Stimulated activated CD4-positive, alpha-beta T cell treated with anti-CD3 and anti-CD28 coated beads, Interleukin-1b, Interleukin-23, amount 100 ng/mL, for 48 hours (primary cell): ENCODE results near the gene PIH1D1.
"Not testable (repeated sequence)": the region's sequence is repeated elsewhere in the genome, so short reads cannot be mapped to it uniquely, and the experiment has no call there.

ENCODE experiments used
- DNase-seq: peaks from one replicate; pipeline ENCODE4 v3.0.0-alpha.2; 2020

The PIH1D1 gene

DNA sequence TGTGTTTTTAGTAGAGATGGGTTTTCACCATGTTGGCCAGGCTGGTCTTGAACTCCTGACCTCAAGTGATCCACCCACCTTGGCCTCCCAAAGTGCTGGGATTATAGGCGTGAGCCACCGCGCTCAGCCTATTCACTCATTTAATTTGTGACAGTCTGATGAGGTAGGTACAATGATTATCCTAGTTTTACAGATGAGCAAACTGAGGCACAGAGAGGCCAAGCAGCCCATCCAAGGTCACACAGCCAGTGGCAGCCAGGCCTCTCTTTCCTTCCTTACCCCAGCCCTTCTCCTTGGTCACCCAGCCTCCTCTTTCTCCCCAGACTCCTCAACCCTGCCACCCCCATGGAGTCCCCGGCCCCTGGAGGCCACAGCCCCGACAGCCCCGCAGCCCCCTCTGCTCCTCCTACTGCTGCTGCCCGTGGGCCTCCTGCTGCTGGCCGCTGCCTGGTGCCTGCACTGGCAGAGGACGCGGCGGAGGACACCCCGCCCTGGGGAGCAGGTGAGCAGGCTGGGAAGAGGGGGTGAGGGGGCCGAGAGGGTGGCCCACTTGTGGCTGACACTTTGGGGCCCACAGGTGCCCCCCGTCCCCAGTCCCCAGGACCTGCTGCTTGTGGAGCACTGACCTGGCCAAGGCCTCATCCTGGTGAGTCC is 28.5 kb upstream of the PIH1D1 start:
- DNase-seq = no peak

DNA sequence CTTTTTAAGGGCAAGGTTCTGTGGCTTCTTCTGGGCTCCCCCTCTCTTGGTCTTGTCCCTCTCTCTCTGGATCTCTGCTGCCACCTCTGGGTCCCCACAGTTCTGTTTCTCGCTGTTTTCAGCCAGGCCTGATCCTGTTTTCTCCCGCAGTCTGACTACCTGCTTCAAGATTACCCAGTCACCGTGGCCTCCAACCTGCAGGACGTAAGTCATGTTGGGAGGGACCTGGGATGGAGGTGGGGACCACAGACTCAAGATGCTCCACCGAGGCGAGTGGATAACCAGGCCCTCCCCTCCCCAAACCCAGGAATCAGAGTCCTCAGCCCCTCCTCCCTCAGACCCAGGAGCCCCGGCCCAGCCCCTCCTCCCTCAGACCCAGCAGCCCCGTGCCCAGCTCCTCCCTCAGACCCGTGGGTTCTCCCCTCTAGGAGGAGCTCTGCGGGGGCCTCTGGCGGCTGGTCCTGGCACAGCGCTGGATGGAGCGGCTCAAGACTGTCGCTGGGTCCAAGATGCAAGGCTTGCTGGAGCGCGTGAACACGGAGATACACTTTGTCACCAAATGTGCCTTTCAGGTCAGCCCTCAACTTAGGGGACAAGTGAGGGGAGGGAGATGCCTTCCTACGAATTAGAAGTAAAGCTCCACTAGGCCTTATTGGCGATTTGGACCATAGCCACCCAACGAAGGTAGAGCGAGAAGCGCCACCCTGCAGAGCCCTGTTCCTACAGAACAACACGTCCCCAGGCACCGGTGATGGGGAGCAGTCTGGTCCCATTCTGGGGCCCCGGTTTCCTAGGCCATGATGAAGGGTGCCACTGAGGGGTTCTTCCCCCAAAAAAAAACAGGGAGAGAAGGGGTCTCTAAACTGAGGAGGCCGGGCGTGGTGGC is 24.6 kb upstream of the PIH1D1 start:
- DNase-seq = peak; percentile 83

DNA sequence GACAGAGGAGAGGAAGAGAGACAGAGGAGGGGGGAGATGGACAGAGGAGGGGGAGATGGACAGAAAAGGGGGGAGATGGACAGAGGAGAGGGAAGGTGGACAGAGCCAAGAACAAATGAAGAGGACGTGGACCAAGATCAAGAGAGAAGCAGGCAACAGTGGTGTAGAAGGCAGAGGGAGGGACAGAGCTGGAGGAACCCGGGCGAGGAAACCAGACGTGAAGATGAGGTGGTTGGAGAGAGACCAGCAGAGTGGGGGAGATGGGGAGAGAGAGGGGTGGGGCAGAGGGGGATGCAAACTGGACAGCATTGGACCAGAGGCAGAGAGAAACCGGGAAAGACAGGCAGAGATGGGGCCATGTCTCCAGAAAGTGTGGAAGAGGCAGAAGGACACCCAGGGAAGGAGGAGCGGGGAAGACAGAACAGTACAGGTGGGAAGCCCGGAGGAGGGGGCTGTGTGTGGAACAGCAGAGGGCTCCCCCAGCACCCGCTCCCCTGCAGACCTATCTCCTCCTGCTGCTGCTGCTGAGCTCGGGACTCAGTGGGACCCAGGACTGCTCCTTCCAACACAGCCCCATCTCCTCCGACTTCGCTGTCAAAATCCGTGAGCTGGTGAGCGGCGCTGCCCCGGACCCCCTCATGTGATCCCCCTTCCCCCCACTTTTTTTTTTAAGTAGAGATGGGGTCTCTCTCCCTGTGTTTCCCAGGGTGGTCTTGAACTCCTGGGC is 23.7 kb upstream of the PIH1D1 start:
- DNase-seq = no peak

DNA sequence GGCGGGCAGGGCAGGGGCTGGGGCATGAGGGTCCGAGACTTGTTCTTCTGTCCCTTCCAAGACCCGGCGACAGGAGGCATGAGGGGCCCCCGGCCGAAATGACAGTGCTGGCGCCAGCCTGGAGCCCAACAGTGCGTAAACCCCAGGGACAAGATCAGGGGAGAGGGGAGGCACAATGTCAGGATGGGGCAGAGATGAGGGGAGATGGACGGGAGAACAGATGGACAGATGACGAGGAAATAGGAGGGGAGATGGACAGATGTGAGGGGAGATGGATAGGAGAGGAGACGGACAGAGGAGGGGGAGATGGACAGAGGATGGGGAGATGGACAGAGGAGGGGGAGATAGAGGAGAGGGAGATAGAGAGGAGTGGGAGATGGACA is 22.9 kb upstream of the PIH1D1 start:
- DNase-seq = no peak

DNA sequence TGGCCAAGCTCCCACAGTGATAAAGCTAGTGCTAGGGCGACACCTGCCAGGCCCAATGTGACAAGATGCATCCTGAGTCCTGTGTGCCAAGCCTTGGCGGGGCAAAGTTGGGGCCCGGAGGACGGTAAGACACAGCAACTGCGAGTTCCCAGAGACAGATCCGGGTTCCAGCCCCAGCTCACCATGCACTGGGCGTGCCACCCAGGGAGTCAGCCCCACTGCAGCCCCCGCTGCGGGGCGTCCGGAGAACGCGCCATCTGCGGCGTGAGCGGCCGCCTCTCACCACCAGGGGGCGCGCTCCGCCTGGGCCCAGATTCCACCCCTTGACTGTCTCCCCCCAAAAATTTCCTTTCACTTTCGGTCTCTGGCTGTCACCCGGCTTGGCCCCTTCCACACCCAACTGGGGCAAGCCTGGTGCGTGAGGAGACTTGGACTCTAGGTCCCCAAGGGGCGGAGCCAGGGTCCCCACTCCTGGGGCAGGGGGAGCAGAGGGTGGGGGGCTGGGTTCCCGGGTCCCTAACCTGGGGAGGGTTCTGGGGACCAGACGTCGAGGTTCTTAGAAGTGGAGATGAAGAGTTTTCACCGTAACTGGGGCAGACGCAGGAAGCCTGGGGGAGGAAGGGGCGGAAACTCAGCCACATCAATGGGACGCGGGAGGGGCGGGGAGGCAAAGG is 22.4 kb upstream of the PIH1D1 start, which contains the start of gene FLT3LG:
Gene FLT3LG, plus strand, starts transcription at position 348 of the 674 bp plus-strand sequence. CDS start 425 bp downstream, outside the sequence.
- DNase-seq = peak; percentile 86

DNA sequence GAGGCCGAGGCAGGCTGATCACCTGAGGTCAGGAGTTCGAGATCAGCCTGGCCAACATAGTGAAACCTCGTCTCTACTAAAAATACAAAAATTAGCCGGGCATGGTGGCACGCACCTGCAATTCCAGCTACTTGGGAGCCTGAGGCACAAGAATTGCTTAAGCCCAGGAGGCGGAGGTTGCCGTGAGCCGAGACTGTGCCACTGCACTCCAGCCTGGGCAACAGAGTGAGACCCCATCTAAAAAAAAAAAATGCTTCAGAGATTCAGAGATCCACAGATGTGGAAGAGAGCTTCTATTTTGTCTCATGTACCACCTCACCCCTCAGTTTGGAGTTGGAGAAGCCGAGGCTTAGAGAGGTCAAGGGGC is 21.9 kb upstream of the PIH1D1 start:
- not testable (repeated sequence) for DNase-seq

DNA sequence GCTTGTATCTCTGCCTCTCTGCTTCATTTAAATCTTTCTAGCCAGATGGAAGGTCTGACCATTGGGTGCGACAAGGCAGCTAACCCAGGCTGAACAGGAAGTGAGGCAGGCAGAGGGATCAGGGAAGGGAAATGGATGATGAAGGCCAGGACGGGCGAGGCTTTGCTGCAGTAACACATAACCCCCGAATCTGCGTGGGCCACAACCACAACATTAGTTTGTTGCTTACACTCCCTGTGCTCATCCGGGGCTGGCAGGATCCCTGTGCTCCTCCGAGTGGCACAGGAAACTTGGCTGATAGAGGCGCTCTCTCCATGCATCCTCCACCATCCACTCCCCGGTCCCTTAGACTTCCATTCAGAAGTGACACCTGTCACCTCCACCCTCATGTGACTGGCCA is 21.3 kb upstream of the PIH1D1 start:
- no peak for DNase-seq

DNA sequence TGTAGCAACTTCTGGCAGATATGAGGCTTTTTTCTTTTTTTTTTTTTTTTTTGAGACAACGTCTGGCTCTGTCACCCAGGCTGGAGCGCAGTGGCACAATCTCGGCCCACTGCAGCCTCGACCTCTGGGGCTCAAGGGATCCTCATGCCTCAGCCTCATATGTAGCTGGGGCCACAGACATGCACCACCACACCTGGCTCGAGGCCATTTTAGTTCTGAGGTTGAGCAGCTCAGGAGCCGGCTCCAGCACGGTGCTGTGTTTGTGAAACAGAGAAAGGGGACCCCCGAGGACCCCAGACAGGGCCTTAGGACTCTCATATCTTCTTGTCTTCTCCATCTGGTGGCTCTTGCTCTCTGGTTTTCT is 19.0 kb upstream of the PIH1D1 start:
- no peak for DNase-seq

DNA sequence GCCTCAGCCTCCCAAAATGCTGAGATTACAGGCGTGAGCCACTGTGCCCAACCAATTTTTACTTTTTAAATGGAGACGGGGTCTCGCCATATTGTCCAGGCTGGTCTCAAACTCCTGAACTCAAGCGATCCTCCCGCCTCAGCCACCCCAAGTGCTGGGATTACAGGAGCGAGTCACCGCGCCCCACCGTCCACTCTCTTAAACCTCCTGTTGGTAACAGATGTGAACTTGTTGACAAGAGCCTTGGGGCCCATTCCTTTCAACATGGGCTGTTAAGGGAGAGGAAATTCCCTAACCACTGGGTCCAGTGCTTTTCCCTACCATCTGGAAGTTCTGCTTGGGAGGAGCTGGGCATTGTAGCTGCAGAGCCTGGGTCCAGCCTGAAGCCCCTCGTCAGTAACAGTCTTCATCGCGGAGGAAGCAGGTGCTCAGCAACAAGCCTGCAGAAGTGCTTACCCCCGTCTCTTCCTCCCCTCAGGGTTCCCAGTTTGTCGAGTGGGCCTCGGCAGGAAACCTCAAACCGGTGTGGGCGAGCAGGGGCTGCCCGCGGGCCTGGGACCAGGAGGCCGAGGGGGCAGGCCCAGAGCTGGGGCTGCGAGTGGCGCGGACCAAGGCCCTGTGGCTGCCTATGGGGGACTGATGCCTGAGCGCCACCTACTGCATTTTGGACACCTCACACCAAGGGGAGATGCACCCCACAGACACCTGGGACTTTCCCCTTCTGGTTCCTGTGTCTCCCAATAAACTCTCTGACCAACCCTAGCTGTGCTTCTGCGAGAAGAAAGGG is 18.4 kb upstream of the PIH1D1 start:
- DNase-seq = peak; percentile 75

DNA sequence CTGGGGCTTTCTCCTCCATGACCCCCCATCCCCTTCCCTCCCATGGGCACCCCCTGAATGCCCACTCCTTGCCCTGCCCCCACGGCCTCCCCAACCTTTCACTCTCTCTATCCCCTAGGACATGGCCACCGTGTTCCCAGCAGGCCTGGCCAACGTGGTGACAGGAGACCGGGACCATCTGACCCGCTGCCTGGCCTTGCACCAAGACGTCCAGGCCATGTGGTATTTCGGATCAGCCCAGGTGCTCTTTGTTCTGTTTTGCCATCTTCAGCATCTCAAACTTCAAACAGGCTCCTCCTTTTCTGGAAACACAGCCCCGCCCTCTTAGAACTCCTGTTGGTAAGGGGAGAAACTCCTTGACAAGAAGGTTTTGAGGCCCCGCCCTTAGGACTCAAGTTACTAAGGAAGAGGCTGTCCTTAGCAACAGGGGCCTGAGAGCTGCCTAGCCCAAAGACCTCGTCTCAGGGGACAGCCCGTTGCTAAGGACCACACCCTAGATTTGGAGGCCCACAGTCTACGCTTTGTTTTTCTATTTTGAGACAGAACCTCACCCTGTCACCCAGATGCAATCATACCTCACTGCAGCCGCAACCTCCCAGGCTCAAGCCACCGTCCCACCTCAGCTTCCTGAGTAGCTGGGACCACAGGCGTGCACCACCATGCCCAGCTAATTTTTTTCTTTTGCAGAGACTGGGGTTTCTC is 17.3 kb upstream of the PIH1D1 start:
- DNase-seq = peak; percentile 82

DNA sequence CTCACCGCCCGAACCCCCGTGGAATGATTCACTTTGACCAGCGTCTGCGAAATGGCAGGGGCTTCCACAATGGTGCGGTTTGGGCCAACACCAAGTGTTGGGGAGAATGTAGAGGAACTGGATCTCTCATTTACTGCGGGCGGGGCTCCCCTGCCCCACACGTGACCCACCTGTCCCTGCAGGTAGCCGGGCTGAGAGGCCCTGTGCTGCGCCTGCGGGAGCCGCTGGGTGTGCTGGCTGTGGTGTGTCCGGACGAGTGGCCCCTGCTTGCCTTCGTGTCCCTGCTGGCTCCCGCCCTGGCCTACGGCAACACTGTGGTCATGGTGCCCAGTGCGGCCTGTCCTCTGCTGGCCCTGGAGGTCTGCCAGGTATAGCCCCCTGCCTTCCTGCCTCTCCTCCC is 16.6 kb upstream of the PIH1D1 start:
- no peak for DNase-seq

DNA sequence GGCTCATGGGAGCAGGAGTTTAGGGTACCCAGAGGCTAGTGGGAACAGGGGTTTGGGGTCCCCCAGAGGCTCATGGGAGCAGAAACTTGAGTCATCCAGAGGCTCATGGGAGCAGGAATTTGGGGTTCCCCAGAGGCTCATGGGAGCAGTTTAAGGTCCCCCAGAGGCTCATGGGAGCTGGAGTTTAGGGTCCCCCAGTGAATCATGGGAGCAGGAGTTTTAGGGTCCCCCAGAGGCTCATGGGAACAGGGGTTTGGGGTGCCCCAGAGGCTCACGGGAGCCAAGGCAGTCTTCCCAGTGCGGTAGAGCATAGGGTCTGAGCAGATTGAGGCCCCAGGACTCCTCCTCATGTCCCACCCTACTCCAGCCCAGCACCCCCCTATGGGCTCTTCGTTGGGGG is 13.8 kb upstream of the PIH1D1 start:
- DNase-seq = no peak

DNA sequence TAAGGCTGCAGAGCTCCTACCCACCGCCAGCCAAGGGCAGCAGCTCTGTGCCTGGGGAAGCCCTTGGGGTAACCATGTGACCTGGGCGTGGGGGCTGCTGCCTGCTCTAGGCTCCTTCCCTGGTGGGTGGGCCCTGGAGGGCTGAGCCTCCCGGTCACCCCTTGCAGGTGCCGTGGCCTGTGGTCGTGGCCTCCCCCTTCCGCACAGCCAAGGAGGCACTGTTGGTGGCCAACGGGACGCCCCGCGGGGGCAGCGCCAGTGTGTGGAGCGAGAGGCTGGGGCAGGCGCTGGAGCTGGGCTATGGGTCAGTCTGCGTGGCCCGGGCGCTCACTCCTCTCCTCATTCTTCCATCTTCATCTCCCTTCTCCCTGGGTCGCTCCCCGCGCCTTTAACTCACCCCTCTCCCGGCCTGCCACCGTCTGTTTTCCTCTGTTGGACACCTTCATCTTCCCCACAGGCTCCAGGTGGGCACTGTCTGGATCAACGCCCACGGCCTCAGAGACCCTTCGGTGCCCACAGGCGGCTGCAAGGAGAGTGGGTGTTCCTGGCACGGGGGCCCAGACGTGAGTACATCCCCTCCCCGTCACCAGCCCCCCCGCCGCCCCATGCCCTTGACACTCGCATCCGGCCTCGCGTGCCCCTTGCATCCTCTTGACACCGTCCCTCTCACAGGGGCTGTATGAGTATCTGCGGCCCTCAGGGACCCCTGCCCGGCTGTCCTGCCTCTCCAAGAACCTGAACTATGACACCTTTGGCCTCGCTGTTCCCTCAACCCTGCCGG is 12.5 kb upstream of the PIH1D1 start:
- DNase-seq = no peak

DNA sequence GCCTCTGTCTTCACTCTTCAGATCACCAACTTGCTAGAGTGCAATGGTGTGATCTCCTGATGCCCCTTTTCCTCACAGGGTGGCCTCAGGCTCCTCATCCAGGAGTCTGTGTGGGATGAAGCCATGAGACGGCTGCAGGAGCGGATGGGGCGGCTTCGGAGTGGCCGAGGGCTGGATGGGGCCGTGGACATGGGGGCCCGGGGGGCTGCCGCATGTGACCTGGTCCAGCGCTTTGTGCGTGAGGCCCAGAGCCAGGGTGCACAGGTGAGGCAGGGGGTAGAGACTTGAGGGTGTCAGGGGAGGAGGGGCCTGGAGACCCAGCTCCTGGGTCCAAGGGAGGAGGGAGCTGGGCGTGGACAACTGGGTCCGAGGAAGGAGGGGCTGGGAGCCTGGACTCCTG is 10.9 kb upstream of the PIH1D1 start:
- no peak for DNase-seq

DNA sequence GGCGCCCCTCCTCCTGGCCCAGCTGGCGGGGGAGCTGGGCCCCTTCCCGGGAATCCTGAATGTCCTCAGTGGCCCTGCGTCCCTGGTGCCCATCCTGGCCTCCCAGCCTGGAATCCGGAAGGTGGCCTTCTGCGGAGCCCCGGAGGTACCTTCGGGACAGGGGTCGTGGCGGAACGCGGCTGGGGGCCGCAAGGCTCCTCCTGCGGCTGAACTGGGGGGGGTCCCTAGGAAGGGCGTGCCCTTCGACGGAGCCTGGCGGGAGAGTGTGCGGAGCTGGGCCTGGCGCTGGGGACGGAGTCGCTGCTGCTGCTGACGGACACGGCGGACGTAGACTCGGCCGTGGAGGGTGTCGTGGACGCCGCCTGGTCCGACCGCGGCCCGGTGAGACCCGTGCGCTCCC is 10.0 kb upstream of the PIH1D1 start:
- DNase-seq = no peak

DNA sequence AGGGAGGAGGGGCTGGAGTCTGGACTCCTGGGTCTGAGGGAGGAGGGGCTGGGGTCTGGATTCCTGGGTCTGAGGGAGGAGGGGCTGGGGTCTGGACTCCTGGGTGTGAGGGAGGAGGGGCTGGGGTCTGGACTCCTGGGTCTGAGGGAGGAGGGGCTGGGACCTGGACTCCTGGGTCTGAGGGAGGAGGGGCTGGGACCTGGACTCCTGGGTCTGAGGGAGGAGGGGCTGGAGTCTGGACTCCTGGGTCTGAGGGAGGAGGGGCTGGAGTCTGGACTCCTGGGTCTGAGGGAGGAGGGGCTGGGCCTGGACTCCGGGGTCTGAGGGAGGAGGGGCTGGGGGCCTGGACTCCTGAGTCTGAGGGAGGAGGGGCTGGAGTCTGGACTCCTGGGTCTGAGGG is 9.5 kb upstream of the PIH1D1 start:
- DNase-seq = not testable (repeated sequence)

DNA sequence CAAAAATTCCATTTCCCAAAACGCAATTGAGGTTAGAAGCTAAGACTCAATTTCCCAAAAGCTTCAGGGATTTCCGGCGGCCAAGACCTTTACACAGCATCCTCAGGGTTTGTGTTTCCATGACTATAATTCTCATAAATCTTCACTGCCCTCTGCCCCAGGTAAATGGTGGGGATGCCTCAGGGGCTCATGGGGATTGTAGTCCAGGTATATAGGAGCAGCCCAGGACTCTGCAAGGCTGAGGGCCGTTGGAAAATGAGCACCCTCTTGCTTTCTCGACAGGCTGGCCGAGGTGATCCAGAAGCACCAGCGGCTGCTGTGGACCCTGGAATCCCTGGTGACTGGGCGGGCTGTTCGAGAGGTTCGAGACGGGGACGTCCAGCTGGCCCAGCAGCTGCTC is 7.8 kb upstream of the PIH1D1 start:
- DNase-seq = no peak

DNA sequence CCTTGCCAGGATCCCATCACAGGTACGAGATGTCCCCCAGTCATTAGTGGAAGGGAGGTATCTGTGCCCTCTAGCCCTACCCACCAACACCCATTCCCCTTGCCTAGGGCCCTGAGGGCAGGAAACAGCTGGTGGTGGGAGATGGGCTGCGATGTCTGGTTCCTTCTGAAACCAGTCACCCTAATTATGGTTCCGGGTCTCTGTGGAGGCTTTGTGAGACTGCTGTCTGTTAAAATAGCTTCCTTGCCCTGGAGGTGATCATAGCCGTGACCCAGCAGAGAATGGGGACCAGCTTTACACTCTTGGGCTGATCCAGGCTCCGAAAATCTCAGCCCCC is 6.9 kb upstream of the PIH1D1 start:
- no peak for DNase-seq

DNA sequence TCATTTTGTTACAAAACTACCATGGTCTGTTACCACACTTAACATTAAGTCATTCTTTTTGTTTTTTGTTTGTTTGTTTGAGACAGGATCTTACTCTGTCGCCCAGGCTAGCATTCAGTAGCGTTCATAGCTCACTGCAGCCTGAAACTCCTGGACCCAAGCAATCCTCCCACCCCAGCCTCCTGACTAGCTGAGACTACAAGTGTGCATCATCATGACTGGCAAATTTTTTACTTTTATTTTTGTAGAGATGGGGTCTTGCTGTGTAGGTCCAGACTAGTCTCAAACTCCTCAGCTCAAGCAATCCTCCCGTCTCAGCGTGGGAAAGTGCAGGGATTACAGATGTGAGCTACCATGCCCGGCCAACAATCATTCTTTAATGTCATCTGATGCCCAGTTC is 4.7 kb upstream of the PIH1D1 start:
- no peak for DNase-seq

DNA sequence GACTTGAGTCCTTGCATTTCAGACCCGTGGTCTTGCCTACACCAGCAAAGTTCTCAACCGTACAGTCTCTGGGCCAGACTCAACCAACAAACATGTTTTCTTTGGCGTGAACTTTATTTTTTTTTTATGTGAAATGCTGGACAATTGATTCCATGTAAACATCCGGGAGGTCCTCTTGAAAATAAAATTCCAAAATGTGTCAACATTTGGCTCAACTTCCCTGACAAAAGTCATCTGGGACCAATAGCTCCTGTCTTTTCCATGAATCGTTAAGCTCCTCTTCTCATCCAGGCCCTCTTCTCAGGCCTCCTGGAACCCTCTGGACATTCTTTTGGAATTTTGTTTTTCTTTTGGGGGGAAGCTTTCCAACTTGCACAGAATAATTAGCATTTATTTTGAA is 4.2 kb upstream of the PIH1D1 start:
- DNase-seq = no peak

DNA sequence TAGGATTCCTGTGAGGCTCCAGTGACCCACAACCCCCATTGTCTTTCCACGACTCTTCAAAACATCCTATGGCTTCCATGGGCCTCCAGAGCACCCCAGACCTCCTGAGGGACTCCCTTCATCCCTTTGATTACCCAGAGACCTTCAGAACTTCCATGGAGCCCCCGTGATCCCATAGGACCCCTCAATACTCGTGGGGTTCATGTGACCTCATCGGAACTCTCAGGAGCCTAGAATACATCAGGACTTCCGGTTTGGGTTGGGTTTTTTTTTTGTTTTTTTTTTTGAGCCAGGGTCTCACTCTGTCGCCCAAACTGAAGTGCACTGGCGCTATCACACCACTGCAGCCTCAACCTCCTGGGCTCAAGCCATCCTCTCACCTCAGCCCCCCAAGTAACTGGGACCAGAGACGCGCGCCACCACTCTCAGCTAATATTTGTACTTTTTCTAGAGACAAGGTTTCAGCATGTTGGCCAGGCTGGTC is 2.2 kb upstream of the PIH1D1 start:
- DNase-seq = no peak
